Hepatocyte (in vitro differentiated cells): ENCODE measurements around the gene GUCY2C.

Experiments
- EZH2phosphoT487 ChIP-seq: fragments of 200-600 bp; sonication (generic); IDR thresholded peaks from one replicate; pipeline ENCODE4 v1.6.1; 2018; ENCODE audit warnings: antibody characterized with exemption, mild to moderate bottlenecking, low read depth, moderate library complexity; ENCODE audit not compliant: unreplicated experiment, severe bottlenecking
- TF ChIP-seq, protein P1 (sequence below): fragments of 200-600 bp; sonication (generic); IDR thresholded peaks from 2 replicates; pipeline ENCODE4 v1.5.1; 2016; ENCODE audit warnings: antibody characterized with exemption, mild to moderate bottlenecking; ENCODE audit not compliant: poor library complexity

GRCh38 chr12:14693116-14693515 is 3.3 kb downstream of the GUCY2C start:
- TF ChIP-seq, protein P1, sequence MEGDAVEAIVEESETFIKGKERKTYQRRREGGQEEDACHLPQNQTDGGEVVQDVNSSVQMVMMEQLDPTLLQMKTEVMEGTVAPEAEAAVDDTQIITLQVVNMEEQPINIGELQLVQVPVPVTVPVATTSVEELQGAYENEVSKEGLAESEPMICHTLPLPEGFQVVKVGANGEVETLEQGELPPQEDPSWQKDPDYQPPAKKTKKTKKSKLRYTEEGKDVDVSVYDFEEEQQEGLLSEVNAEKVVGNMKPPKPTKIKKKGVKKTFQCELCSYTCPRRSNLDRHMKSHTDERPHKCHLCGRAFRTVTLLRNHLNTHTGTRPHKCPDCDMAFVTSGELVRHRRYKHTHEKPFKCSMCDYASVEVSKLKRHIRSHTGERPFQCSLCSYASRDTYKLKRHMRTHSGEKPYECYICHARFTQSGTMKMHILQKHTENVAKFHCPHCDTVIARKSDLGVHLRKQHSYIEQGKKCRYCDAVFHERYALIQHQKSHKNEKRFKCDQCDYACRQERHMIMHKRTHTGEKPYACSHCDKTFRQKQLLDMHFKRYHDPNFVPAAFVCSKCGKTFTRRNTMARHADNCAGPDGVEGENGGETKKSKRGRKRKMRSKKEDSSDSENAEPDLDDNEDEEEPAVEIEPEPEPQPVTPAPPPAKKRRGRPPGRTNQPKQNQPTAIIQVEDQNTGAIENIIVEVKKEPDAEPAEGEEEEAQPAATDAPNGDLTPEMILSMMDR: no peak
- TF ChIP-seq EZH2phosphoT487: no peak
